ENCODE measurements around the gene SUSD6.

The SUSD6 gene

GRCh38 chr14:69675245-69675583 is 63.8 kb downstream of the SUSD6 start:
- DNase-seq: no peak

GRCh38 chr14:69675877-69676416 is 64.6 kb downstream of the SUSD6 start:
- no peak for DNase-seq

GRCh38 chr14:69676723-69677122 is 65.3 kb downstream of the SUSD6 start:
- DNase-seq: no peak

- no peak for DNase-seq
Measured at GRCh38 chr14:69680297-69680696, 68.9 kb downstream of the SUSD6 start.

GRCh38 chr14:69682136-69682535 is 70.7 kb downstream of the SUSD6 start:
- no peak for DNase-seq

- peak in 1 of 2 experiments; percentile 23 for DNase-seq
Measured at GRCh38 chr14:69682621-69683263, 71.3 kb downstream of the SUSD6 start.

- no peak for DNase-seq
Measured at GRCh38 chr14:69683971-69684370, 72.6 kb downstream of the SUSD6 start.

GRCh38 chr14:69684461-69685217 is 73.2 kb downstream of the SUSD6 start:
- DNase-seq: no peak

- peak; percentile 65 to 77 for DNase-seq
Measured at GRCh38 chr14:69685218-69685616, 73.8 kb downstream of the SUSD6 start.

- DNase-seq: peak in 1 of 2 experiments; percentile 65
Measured at GRCh38 chr14:69685716-69686115, 74.3 kb downstream of the SUSD6 start.

GRCh38 chr14:69687606-69688298 is 76.4 kb downstream of the SUSD6 start:
- DNase-seq: no peak

- DNase-seq: no peak
Measured at GRCh38 chr14:69688299-69688649, 76.9 kb downstream of the SUSD6 start.

GRCh38 chr14:69690042-69690441 is 78.6 kb downstream of the SUSD6 start:
- DNase-seq: no peak

GRCh38 chr14:69692594-69692993 is 81.2 kb downstream of the SUSD6 start:
- DNase-seq: no peak

- no peak for DNase-seq
Measured at GRCh38 chr14:69693145-69693544, 81.7 kb downstream of the SUSD6 start.

GRCh38 chr14:69693801-69694729 is 82.7 kb downstream of the SUSD6 start:
- no peak for DNase-seq

GRCh38 chr14:69694730-69695281 is 83.4 kb downstream of the SUSD6 start:
- DNase-seq: no peak

- no peak for DNase-seq
Measured at GRCh38 chr14:69695322-69696203, 84.2 kb downstream of the SUSD6 start.

GRCh38 chr14:69696204-69696527 is 84.8 kb downstream of the SUSD6 start:
- DNase-seq: no peak

GRCh38 chr14:69696633-69697557 is 85.5 kb downstream of the SUSD6 start:
- peak in 1 of 2 experiments; percentile 26 for DNase-seq
